Umbilical cord (tissue), 2 donors: ENCODE data around the gene CCDC71L. TPM values are rescaled to one million over a fixed set of nuclear protein-coding genes. Genes with fewer than 3 reads are reported as not detected.

ENCODE experiments used
- DNase-seq: peaks from one replicate; pipeline ENCODE4 v3.0.0-alpha.2; 2015; ENCODE audit warnings: low spot score
- total RNA-seq: library from RNA; depleted of rRNA; stranded (reverse); fragments of >200 nt; gene quantifications from one replicate; pipeline ENCODE4 v1.2.3, GENCODE V29; 2014; ENCODE audit warnings: low replicate concordance; ENCODE audit not compliant: insufficient read depth

Gene CCDC71L
- total RNA-seq, 1 donor from 2014 or later = 28.9 TPM

DNA sequence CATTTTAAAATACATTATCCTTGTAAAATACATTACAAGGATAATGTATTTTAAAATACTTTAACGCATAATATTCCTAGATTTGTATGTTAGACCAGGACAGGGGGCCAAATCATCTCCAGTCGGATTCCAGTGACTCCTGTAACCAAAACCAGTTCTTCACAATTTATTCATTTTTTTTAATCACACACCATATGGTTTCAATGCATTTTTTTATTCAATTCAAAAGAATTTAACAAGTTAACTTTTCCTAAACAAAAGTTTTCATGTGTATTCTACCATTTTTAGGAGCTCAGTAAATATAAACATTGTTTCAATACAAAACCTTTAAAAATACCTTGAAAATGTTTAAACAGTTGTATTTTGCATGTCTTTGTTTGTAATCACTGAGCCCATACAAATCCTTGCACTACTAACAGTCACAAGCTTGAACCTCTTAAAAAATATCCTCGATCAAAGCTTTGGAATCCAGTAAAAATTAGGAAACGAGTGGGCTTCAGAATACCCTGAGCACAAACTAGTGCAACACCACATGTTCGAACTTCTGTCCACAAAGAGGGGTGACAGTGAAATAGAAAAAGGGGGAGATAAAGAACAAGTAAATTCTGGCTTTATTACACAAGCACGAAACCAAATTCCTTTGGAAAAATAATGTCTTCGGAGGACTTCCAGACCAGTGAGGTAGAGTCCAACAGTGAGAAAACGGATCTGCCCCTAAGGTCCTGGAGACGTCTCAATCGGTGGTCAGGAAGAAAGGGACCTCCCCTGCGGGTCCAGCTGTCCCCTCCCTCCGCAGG, 1.6 kb downstream of the CCDC71L start:
- DNase-seq = peak; percentile 28

DNA sequence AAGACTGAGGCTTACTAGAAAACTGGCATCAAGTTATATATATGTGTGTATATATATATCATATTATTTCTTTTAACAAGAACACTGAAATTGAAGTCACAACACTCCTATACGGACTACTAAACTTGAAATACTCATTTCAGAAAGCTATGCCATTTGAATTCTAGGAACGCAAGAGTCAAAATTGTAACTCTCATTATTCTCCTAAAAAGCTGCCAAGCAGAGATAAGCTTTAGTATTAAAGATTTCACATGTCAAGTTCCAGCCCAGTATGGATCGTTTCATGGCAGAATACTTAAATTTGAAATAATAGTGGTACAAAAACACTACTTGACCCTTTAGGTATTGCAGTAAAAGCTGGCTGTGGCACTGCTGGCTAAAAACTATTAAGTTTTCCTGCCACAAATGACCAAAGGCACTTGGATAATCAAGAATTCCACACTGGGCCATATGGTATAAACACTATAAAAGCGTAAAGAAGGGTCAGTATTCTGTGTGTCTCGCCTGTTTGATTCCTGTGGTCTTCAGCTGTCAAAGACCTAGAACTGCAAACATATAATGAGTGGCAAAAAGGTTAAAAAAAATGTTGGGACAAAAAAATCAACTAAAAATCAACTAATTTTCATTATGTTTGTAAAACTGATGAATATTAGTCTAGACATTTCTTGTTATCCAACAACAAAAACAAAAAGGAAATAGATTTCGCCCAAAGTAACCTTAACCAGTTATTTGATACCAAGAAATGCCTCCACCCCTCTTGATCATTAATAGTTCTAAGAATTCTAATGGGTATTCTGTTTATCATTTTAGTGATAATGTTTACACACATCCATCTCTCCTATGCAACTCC, 2.4 kb downstream of the CCDC71L start:
- DNase-seq = no peak

DNA sequence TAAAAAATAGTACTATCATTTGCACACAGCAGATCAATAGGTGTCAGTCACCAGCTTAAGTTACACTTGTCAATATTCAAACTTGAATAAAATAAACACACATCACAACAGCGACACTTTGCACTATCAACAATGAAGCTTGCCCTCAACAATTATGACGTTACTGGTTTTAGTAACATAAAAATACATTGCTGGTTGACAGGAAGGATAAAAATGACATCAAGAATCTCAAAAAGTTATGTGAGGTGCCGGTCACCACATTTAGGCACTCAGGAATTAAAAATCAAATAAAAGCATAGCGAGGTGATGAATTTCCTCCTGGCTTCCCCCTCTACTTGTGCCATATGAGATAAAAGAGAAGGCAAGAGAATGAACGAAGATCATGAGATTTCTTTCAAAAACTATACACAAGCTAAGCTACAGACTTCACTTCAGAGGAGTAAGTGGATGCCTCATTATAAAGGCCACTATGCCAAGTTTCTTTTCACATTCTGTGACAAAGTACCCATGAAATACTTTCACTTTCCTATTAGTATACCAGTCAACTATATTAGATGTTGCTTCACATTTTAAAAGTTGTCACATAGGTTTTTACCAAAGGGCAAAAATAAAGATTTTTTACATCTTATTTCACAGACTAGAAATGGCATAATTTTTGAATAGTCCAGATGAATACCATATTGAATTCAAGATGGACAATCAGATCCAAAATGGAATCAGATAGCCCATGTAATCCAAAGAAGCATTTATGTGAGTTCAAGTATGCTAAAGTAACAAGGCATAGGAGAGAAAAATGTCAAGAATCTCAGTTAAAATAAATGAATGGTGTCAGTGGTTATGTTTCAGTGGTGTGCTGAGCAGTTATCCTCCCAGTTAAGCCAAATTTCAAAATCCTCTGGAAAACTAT, 3.6 kb downstream of the CCDC71L start:
- DNase-seq = no peak

DNA sequence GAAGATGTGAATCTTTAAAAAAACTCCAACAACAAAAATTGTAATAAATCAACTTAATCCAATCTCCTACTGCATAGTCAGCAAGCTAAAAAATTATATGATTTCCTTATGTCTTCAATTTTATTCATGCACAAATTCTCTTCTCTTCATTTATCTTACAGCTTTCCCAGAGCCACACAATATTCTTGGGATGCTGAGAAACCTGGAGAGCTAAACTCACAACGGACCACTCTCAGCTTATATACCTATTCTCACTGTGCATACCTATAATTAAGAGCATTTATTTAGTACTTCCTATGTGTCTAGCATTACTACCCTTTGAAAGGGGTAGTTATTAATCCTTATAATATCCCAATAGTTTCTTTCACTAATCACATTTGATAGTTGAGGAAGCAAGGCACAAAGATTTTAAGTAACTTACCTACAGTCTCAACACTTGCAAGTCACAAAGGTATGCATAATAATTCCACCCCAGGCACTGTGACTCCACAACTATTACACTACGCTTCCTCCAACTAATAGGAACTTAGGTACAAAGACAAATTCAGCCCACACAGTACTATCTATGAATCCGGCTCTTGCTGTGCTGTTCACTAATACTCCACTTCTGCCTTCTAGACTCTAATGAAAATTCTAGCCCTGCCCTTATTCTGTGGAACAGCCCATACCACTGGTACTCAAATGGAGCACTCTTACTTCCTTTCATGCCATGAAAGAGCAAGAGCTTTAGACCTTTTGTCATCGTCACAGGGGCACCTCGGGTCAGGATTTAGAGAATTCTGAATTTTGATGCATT, 5.1 kb downstream of the CCDC71L start:
- no peak for DNase-seq

DNA sequence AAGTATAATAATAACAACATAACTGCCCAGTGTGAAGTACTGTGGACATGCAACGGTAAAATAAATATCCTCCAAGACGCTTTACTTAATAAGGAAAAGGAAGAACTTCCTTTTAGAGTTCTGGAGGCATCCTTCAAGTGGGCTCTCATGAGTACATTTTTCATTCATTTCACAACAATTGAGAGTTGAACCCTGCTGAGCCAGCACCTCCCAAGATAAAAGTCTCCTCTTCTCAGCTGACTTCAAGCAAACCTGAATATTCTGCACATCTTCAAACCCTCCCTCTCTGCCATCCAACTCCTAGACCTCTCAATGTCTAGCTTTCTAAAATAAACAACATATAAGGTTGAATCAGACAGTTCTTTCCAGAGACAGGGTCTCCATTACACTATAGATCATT, 7.5 kb downstream of the CCDC71L start:
- DNase-seq = no peak

DNA sequence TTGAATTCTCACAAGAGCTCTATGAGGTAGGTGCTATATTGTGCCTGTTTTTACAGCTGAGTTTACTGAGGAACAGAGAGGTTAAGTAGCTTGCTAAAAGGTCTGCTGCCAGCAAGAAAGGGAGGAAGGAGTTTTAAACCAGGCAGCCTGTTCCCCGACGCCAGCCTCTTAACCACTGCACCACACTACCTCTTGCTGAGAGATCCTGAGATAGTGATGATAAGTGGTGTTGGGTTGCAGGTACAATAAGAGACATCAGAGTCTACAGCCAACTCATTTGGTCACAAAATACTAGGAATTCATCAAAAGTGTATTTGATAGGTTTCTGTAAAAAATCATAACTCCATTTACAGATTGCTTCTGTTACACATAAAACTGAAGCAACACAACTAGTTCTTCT, 8.0 kb downstream of the CCDC71L start:
- DNase-seq = no peak

DNA sequence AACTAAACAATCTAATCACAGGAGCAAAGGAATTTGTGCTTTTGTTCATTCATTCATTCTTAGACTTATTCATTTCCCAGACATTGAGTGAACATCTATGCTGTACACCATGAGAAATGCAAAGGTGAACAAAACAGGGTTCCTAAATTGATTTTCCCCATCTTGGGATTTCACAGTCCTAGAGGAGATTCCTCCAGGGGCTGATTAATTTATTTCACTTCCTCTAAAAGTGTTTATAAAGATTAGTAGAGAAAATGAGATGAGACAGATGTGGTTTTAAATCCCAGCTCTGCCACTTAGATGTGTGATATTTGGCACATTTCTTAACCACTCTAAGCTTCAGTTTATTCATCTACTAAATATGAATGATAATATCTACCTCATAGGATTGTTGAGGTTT, 8.9 kb downstream of the CCDC71L start:
- DNase-seq = no peak

DNA sequence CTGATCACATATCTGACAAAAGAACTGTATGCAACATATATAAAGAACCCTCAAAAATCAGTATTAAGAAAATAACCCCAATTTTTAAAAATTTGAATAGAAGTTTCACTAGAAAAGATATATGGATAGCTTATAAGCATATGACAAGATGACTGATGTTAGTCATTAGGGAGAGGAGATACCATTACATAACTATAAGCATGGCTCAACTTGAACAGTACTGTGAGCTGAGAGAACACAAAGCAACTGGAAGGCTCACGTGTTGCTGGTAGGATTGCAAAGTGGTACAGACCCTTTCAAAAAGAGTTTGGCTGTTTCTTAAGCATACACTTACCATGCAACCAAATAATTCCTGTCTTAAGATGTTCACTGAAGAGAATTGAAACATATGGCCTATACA, 14.7 kb downstream of the CCDC71L start:
- no peak for DNase-seq

DNA sequence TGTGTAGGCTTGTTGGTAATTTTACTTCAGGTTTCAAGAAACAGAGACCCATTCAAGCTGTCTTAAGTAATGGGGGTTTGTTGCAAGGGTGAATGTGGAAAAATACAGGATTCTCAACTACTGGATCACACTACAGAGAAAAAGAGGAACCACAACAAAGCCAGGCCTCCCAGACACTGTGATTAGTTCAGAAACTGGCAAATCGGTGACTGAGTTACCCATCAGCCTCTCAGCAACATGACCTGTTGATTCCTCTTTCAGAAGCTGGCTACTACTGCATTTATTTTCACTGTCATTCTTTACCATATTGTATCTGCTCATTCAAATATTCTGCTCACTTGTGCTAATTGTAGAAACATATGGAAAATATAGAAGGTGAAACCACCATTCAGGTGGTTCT, 16.0 kb downstream of the CCDC71L start:
- peak; percentile 7 for DNase-seq

DNA sequence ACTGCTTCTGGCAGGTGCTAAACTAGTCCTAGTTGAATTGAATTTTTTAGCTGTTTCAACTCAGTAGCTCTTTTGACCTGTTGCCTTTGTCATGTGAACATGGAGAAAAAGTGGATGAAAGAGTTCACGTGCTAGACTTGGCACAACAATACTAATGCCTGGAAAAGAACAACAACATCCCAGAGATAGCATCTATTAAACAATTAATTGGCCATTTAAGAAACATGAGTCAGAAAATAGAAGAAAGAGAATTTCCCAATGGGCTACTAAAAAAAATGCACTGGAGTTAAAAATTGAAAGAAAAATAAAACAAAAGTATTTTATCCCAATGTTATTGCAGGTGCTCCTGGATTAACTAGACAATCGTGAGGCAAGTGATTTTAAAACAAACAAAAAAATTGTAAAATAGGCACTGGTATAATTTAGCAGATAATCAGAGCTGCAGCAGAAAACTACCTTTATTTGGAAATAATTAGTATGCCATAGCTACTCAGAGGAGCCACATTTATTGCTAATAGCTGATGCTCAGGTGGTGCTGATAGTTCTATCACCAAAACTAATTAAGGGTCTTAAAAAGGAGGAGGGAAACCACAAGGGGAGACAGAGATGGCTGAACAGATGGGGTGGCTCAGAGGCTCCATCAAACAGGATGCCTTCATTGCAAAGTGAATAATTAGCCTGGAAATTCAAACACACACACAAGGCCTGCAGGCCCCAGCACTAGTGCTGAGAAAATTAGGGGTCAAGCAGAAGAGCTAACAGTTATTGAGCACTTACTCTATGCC, 17.6 kb downstream of the CCDC71L start:
- no peak for DNase-seq

DNA sequence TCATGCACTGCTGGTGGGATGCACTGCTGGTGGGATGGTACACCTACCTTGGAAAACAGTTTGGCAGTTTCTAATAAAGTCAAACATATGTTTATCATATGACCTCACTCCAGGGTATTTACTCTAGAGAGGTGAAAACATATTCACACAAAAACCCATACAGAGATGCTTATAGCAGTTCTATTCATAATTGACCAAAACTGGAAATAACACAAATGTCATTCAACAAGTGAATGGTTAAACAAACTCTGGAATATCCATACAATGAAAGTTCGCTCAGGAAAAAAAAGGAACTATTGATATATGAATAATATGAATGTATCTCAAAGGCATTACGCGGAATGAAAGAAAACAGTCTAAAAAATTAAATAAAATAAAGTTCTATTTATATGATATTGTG, 19.5 kb downstream of the CCDC71L start:
- no peak for DNase-seq

DNA sequence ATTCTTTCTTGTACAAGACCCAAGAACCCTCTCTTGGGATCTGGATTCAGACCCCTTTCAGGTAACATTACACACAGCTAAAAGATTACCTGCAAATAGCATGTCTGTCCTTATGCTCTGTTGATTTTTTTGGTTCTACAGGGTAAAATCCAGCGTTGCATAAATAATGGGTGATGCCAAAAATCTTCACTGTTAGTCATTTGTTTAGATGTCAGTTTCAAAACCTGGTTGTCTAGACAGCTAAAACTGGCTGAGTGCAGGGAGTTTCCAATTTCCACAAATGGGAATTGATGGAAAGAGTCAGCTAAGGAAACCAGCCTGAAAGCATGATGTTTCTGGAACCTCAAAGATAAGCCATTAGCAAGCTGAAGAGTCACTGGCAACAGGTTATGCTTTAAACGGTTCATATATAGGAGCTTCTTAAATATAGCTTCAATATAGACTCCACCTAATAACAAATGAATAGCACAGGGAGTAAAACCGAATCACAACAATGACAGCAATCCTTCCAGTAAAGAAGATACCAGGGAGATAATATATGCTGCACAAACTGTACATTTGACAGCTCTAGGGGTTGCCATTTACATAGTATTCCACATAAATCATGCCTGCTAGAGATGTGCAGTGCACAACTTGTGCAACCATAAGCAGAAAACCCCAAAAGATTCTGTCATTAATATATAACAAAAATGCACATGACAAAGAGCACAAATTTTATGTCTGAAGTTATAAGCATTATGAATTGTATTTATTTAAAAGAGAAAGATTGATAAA, 20.4 kb downstream of the CCDC71L start:
- DNase-seq = no peak

DNA sequence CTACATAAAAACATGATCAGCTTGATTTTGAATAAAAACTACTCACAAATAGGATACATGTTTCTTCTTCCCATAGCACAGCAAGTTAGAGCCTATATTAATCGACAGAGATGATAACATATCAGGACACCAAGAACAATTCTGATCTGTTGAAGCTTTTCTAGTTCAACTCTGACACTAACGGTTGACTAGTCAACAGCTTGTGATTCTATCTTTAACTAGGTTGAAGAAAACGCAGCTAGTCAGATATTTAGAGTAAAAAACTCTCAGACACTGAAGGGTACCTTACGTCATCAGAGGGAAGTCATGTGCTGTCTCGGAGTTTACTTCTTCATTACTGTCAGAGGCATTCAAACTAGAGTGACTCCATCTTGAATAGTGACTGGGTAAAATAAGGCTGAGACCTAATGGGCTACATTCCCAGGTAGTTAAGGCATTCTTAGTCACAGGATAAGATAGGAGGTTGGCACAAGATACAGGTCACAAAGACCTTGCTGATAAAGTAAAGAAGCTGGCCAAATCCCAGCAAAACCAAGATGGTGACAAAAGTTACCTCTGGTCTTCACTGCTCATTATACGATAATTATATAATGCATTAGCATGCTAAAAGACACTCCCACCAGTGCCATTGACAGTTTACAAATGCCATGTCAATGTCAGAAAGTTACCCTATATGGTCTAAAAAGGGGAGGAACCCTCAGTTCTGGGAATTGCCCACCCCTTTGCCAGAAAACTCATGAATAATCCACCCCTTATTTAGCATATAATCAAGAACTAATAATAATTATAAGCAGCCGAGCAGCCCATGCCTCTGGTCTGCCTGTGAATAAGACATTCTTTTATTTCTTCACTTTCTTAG, 21.3 kb downstream of the CCDC71L start:
- no peak for DNase-seq

DNA sequence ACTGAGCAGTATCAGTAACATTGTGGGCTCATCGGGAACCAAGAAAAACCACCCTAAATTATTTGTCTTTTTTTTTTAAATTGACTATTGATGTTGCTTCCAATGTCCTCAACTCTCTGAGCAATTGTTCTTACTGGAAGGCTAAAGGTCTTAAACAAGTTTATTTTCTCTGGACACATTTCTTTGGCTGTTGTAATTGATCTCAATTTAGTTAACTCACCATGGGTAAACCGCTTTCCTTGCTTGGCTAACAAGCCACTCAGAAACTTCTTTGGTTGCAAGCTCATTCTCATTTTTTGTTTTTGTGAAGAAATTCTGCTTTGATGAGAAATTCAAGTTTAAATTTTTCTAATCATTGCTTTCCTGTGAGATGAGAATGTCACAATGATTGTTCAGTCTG, 25.5 kb downstream of the CCDC71L start:
- DNase-seq = no peak

DNA sequence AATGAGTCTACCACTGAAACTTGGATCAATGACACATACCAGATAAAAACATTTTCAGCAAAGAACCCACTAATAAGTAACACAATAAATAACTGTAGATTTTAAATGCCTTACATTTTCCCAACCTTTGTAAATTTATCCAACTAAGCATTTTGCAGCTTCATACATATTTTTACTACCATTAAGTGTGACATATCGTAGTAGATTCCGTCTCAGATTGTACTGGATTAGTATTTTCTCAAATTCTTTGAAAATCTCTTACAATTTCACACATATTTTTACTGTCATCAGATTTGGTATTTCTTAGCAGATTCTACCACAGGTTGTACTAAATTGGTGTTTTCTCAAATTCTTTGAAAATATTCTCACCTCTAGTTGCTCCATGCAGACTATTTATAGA, 26.0 kb downstream of the CCDC71L start:
- no peak for DNase-seq

DNA sequence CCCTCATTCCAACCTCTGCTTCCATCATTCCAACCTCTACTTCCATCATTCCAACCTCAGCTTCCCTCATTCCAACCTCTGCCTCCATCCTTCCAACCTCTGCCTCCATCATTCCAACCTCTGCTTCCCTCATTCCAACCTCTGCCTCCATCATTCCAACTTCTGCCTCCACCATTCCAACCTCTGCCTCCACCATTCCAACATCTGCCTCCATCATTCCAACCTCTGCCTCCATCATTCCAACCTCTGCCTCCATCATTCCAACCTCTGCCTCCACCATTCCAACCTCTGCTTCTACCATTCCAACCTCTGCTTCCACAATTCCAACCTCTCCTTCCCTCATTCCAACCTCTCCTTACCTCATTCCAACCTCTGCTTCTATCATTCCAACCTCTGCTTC, 30.3 kb downstream of the CCDC71L start:
- no peak for DNase-seq

DNA sequence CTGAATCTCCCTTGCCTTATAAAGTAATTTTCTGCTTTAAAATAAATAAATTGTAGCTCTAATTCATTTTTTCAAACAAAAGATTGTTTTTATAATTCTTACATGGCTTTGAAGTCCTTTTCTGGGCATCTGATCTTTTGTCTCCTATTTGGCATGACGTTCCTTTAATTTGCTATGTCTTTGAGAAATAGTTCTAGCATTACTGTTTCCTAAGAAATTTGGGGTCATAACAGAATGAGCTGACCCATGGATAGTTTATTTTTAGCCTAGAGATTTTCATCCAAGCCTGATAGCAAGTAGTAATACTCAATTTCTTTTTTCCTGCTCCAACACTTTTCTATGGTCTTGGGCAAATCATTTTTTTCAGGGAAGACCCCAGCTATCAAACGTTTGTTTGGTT, 31.4 kb downstream of the CCDC71L start:
- DNase-seq = peak; percentile 12

DNA sequence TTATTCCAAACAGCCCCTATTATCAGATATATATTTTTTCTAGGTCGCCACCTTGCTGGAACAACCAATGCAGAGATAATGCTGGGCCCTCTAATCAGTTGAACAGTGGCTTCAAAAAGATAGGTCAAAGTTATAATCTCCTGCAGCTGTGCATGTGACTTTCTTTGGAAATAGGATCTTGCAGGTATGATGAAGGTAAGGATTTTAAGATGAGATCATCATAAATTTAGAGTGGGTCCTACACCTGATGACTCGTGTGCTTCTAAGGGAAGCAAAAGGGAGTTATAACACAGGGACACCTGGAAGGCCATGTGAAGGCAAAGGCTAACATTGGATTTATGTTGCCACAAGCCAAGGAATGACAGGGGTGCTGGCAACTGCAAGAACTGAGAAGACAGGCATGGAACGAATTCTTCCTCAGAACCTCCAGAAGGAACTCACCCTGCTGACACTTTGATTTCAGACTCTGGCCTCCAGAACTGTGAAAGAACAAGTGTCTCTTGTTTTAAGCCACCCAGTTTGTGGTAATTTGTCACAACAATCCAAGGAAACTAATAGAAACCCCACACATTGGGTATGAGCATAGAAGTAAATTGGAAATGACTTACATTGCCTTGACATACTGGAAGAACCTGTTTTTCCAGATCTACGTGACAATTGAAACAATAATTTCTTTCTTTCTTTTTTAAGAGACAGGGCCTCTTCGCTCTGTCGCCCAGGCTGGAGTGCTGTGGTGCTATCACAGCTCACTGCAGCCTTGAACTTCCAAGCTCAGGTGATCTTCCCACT, 34.4 kb downstream of the CCDC71L start:
- no peak for DNase-seq
